ENCODE measurements around the gene TASOR.

Gene TASOR

GRCh38 chr3:56680054-56680580 is 2.9 kb downstream of the TASOR start:
- no peak for DNase-seq (ENCODE audit: low read depth)
- no peak for TF ChIP-seq CTCF (IDR thresholded peaks at IDR 0.05; ENCODE audit: insufficient read depth, low read depth, low read length, missing control alignments)
- no peak overlapping the region for H3K4me3 ChIP-seq (ENCODE audit: low read length)

- TF ChIP-seq CTCF (IDR thresholded peaks at IDR 0.05; ENCODE audit: insufficient read depth, low read depth, low read length, missing control alignments): no peak
- DNase-seq (ENCODE audit: low read depth): no peak
- H3K4me3 ChIP-seq (ENCODE audit: low read length): no peak overlapping the region
Observed at GRCh38 chr3:56677286-56677685, 5.8 kb downstream of the TASOR start.

DNA sequence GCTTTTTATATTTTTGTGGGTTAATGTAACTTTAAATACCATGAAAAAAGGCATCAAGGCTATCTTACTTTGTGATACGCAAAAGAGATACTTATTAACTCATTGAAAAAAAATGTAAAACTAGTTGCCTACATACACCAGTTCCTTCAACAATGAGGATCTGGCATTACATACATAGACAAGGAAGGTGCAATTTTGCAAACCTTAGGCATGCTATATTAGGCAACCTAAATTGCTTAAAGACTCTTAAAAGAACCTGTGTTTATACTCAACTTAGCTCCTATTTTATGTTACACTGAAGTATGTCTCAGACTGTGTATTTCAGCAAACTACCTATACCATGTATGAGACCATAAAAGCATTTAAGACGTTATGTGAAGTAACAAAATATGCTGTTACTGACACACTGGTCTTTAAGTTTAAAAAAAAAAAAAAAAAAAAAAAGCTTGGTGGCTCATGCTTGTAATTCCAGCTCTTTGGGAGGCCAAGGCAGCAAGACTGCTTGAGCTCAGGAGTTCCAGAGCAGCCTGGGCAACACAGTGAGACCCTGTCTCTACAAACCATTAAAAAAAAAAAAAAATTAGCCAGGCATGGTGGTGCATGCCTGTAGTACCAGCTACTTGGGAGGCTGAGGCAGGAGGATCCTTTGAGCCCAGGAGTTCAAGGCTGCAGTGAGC is 9.1 kb downstream of the TASOR start:
- H3K4me3 ChIP-seq (ENCODE audit: low read length): no peak overlapping the region
- TF ChIP-seq CTCF (IDR thresholded peaks at IDR 0.05; ENCODE audit: insufficient read depth, low read depth, low read length, missing control alignments): no peak
- no peak for DNase-seq (ENCODE audit: low read depth)

DNA sequence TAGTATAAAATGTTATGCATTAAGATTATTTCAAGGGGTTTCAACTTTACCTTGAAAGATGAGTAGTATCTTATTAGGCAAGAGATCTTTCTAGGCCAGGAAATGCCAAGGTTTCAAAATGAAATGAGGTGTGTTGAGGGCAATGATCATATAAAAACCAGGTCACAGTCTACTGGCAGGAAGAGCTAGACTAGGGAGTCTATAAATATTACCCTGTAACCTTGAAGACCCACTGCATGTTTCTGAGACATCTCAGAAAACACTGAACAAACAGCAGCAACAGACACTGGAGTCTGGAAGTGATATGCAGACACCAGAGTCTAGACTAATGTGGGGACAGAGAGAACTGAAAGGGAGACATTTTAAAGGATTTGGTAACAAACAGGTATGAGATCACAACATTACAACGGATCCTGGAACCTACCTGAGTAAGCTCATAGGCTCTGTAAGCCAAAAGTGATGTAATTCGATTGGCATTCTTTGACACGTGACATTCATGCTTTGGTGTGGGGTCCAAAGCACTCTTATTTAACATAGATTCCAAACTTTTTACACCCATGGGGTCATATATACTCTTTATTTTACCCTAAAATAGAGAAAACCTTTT is 15.0 kb downstream of the TASOR start:
- DNase-seq (ENCODE audit: low read depth): peak; percentile 64
- TF ChIP-seq CTCF (IDR thresholded peaks at IDR 0.05; ENCODE audit: insufficient read depth, low read depth, low read length, missing control alignments): no peak
- no peak overlapping the region for H3K4me3 ChIP-seq (ENCODE audit: low read length)

DNA sequence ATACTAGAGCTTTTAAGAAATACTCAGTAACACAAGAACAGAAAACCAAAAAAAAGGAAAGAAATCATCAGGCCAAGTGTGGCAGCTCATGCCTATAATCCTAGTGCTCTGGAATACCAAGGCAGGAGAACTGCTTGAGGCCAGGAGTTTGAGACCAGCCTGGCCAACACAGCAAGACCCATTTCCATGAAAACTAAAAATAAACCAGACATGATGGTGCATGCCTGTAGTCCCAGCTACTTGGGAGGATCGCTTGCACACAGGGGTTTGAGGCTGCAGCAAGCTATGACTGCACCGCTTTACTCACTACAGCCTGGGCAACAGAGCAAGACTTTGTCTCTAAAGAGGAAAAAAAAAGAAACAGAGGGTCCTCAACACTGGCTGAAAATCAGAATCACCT is 18.2 kb downstream of the TASOR start:
- DNase-seq (ENCODE audit: low read depth): no peak
- TF ChIP-seq CTCF (IDR thresholded peaks at IDR 0.05; ENCODE audit: insufficient read depth, low read depth, low read length, missing control alignments): no peak
- H3K4me3 ChIP-seq (ENCODE audit: low read length): no peak overlapping the region

GRCh38 chr3:56655709-56656108 is 27.4 kb downstream of the TASOR start:
- H3K4me3 ChIP-seq (ENCODE audit: low read length): no peak overlapping the region
- TF ChIP-seq CTCF (IDR thresholded peaks at IDR 0.05; ENCODE audit: insufficient read depth, low read depth, low read length, missing control alignments): no peak
- DNase-seq (ENCODE audit: low read depth): peak; percentile 17

Measured in epithelial cell of esophagus (primary cell).